NB4 (cell line): ENCODE results near the gene PCDHGB4.

Experiments
- DNase-seq: peaks from one replicate; pipeline ENCODE4 v3.0.0; 2010; ENCODE audit warnings: low read depth
- H3K4me3 ChIP-seq: one replicate; pipeline ENCODE4 v1.5.1; 2011; ENCODE audit warnings: mild to moderate bottlenecking, low read depth, low read length, moderate library complexity
- CTCF ChIP-seq: IDR thresholded peaks from one replicate; pipeline ENCODE4 v1.5.1; 2012; ENCODE audit warnings: low read depth, low read length
- MAX ChIP-seq: IDR thresholded peaks from 2 replicates; pipeline ENCODE4 v1.6.1; 2011; ENCODE audit warnings: low read depth, low read length
- MYC ChIP-seq: IDR thresholded peaks from 2 replicates; pipeline ENCODE4 v1.6.1; 2011; ENCODE audit warnings: low read depth, low read length
- POLR2A ChIP-seq: IDR thresholded peaks from 2 replicates; pipeline ENCODE4 v1.6.1; 2011; ENCODE audit warnings: mild to moderate bottlenecking; ENCODE audit not compliant: insufficient read length; ENCODE audit errors: extremely low read depth

Gene PCDHGB4

GRCh38 chr5:141420855-141421488 is 33.5 kb downstream of the PCDHGB4 start, which contains the start of gene PCDHGA11:
TSS of gene PCDHGA11 (plus strand) at chr5:141421051. CDS start at chr5:141421228, 177 bp downstream.
- TF ChIP-seq CTCF (peak; percentile 56), MAX (no peak)
- DNase-seq = peak; percentile 72
- H3K4me3 ChIP-seq = peak within 1 kb of the TSS; percentile 61

GRCh38 chr5:141421489-141421855 is 34.0 kb downstream of the PCDHGB4 start:
- no peak for TF ChIP-seq MAX
- TF ChIP-seq CTCF = no peak
- no peak for TF ChIP-seq MYC
- no peak for TF ChIP-seq POLR2A
- peak overlapping the region; percentile 61 for H3K4me3 ChIP-seq
- no peak for DNase-seq

- H3K4me3 ChIP-seq = no peak overlapping the region
- no peak for DNase-seq
- TF ChIP-seq MAX (no peak), CTCF (no peak), MYC (no peak), POLR2A (no peak)
These were observed 35.3 kb downstream of the PCDHGB4 start for GRCh38 chr5:141422742-141423291.

- H3K4me3 ChIP-seq = no peak overlapping the region
- no peak for TF ChIP-seq MAX
- no peak for TF ChIP-seq MYC
- TF ChIP-seq POLR2A = no peak
- no peak for TF ChIP-seq CTCF
- no peak for DNase-seq
These were observed 40.4 kb downstream of the PCDHGB4 start for GRCh38 chr5:141427783-141428426.

- peak within 1 kb of the TSS; percentile 42 for H3K4me3 ChIP-seq
- no peak for TF ChIP-seq POLR2A
- TF ChIP-seq CTCF = peak; percentile 67
- TF ChIP-seq MAX = no peak
- TF ChIP-seq MYC = peak; percentile 48; the same call in 1 of the 2 replicates
- DNase-seq = peak; percentile 88
These were observed 43.0 kb downstream of the PCDHGB4 start, which contains the start of gene PCDHGA12 for GRCh38 chr5:141430332-141431113. TSS of gene PCDHGA12 (plus strand) at chr5:141430507. CDS start at chr5:141430760, 253 bp downstream.
